Liver (tissue), 9 donors: ENCODE results near the gene DDX25. TPM values are rescaled to one million over a fixed set of nuclear protein-coding genes. Genes with fewer than 3 reads are reported as not detected.

Source experiments
- DNase-seq: peaks from one replicate; pipeline ENCODE4 v3.0.0-alpha.2; 2017; ENCODE audit warnings: low spot score
- H3K27ac ChIP-seq, 2 donors: one replicate each; pipeline ENCODE4 v1.7.0; 2013; ENCODE audit warnings: inconsistent platforms in 2 of 2, low read length in 2 of 2, control low read depth in 1 of 2, low read depth in 1 of 2, mild to moderate bottlenecking in 1 of 2
- H3K27me3 ChIP-seq, 4 donors: one replicate each; pipeline versions ENCODE4 v1.6.1 to v1.7.0; 2013; ENCODE audit warnings: low read length in 3 of 4, inconsistent platforms in 1 of 4, mild to moderate bottlenecking in 1 of 4, moderate library complexity in 1 of 4; ENCODE audit not compliant: control insufficient read depth in 4 of 4, insufficient read depth in 4 of 4
- H3K36me3 ChIP-seq, 4 donors: one replicate each; pipeline versions ENCODE4 v1.6.1 to v1.7.0; 2013; ENCODE audit warnings: low read length in 3 of 4, mild to moderate bottlenecking in 3 of 4, low read depth in 1 of 4, moderate library complexity in 1 of 4; ENCODE audit not compliant: control insufficient read depth in 4 of 4, insufficient read depth in 3 of 4
- H3K4me1 ChIP-seq, 4 donors: one replicate each; pipeline versions ENCODE4 v1.6.1 to v1.7.0; 2013; ENCODE audit warnings: low read length in 3 of 4, mild to moderate bottlenecking in 3 of 4, moderate library complexity in 1 of 4; ENCODE audit not compliant: control insufficient read depth in 4 of 4, insufficient read depth in 4 of 4
- H3K4me3 ChIP-seq, 3 donors: one replicate each; pipeline versions ENCODE4 v1.6.1 to v1.7.0; 2013; ENCODE audit warnings: low read length in 3 of 3, control low read depth in 1 of 3, low read depth in 1 of 3, mild to moderate bottlenecking in 1 of 3
- H3K9ac ChIP-seq, 2 donors: one replicate each; pipeline ENCODE4 v1.7.0; 2013; ENCODE audit warnings: low read length in 2 of 2, mild to moderate bottlenecking in 2 of 2, moderate library complexity in 2 of 2, control low read depth in 1 of 2, low read depth in 1 of 2
- H3K9me3 ChIP-seq, 4 donors: one replicate each; pipeline versions ENCODE4 v1.6.1 to v1.7.0; 2013; ENCODE audit warnings: low read length in 3 of 4; ENCODE audit not compliant: control insufficient read depth in 4 of 4
- ATF3 ChIP-seq: IDR thresholded peaks from 2 replicates; pipeline ENCODE4 v1.6.1; 2016; ENCODE audit warnings: antibody characterized with exemption
- CTCF ChIP-seq: fragments of 150-350 bp; IDR thresholded peaks from 2 replicates; pipeline ENCODE4 v1.5.1; 2017; ENCODE audit warnings: improper control_type of control experiment, low read depth, low read length; ENCODE audit not compliant: missing input control
- EGR1 ChIP-seq, 2 donors: IDR thresholded peaks; 2 replicates each; pipeline ENCODE4 v1.6.1; 2016 to 2018; ENCODE audit warnings: antibody characterized with exemption in 2 of 2, low read depth in 2 of 2
- FOXA1 ChIP-seq: IDR thresholded peaks from 2 replicates; pipeline ENCODE4 v1.6.1; 2016; ENCODE audit warnings: antibody characterized with exemption
- FOXA2 ChIP-seq: IDR thresholded peaks from 2 replicates; pipeline ENCODE4 v1.6.1; 2016; ENCODE audit warnings: antibody characterized with exemption
- GABPA ChIP-seq, 2 donors: IDR thresholded peaks in 1 of 2; conservative IDR thresholded peaks in 1 of 2; 2 replicates each; pipeline ENCODE4 v1.6.1; 2016; ENCODE audit warnings: antibody characterized with exemption in 2 of 2, mild to moderate bottlenecking in 1 of 2, moderate library complexity in 1 of 2
- HNF4A ChIP-seq, 2 donors: conservative IDR thresholded peaks; 2 replicates each; pipeline ENCODE4 v1.6.1; 2016; ENCODE audit warnings: antibody characterized with exemption in 2 of 2, mild to moderate bottlenecking in 2 of 2
- HNF4G ChIP-seq: IDR thresholded peaks from 2 replicates; pipeline ENCODE4 v1.6.1; 2016; ENCODE audit warnings: antibody characterized with exemption
- JUND ChIP-seq, 2 donors: IDR thresholded peaks; 2 replicates each; pipeline ENCODE4 v1.6.1; 2016; ENCODE audit warnings: antibody characterized with exemption in 2 of 2
- MAX ChIP-seq: IDR thresholded peaks from 2 replicates; pipeline ENCODE4 v1.6.1; 2016; ENCODE audit warnings: antibody characterized with exemption
- NR2F2 ChIP-seq: IDR thresholded peaks from 2 replicates; pipeline ENCODE4 v1.6.1; 2016; ENCODE audit warnings: antibody characterized with exemption
- RAD21 ChIP-seq, 2 donors: IDR thresholded peaks; 2 replicates each; pipeline ENCODE4 v1.6.1; 2016; ENCODE audit warnings: antibody characterized with exemption in 2 of 2, mild to moderate bottlenecking in 2 of 2
- REST ChIP-seq: IDR thresholded peaks from 2 replicates; pipeline ENCODE4 v1.6.1; 2016; ENCODE audit warnings: antibody characterized with exemption, mild to moderate bottlenecking
- RXRA ChIP-seq, 2 donors: IDR thresholded peaks; 2 replicates each; pipeline ENCODE4 v1.6.1; 2017 to 2018; ENCODE audit warnings: antibody characterized with exemption in 2 of 2, mild to moderate bottlenecking in 1 of 2
- SP1 ChIP-seq: IDR thresholded peaks from 2 replicates; pipeline ENCODE4 v1.6.1; 2018; ENCODE audit warnings: antibody characterized with exemption, mild to moderate bottlenecking
- TAF1 ChIP-seq: conservative IDR thresholded peaks from 2 replicates; pipeline ENCODE4 v1.6.1; 2016; ENCODE audit warnings: antibody characterized with exemption, mild to moderate bottlenecking
- YY1 ChIP-seq: IDR thresholded peaks from 2 replicates; pipeline ENCODE4 v1.6.1; 2016; ENCODE audit warnings: antibody characterized with exemption, mild to moderate bottlenecking
- ZBTB33 ChIP-seq: IDR thresholded peaks from 2 replicates; pipeline ENCODE4 v1.6.1; 2016; ENCODE audit warnings: antibody characterized with exemption
- WGBS: extraction: QIAGEN DNeasy Blood & Tissue Kit; methylation state at CpG from one replicate; pipeline ENCODE4 v1.1.7; 2013; 5-methylcytosine and 5-hydroxymethylcytosine counted together
- polyA plus RNA-seq, 2 donors: library from polyadenylated mRNA; stranded (reverse) in 1 of 2; unstranded in 1 of 2; fragments of 200-250 nt in 1 of 2; fragments of >200 nt in 1 of 2; fragmentation: Nextera tagmentation in 1 of 2; extraction: Ambion mirVana in 1 of 2; gene quantifications; one replicate each; pipeline versions ENCODE4 v1.2.1 to v1.2.3, GENCODE V29; 2013 to 2015
- total RNA-seq, 2 donors: library from RNA; depleted of rRNA; stranded (reverse); fragments of >200 nt; gene quantifications; one replicate each; pipeline ENCODE4 v1.2.3, GENCODE V29; 2014
- donor health status: healthy.
- donor health status: healthy.
- donor health status: healthy.
- donor health status: healthy.
- donor health status: healthy.

Gene DDX25
- total and polyA plus RNA-seq, 4 donors: 0.07 to 0.79 (median 0.31) TPM

GRCh38 chr11:125932301-125932700 is 28.0 kb downstream of the DDX25 start:
- 93% methylated on average over 9 of the region's 9 CpGs for WGBS
- no peak for TF ChIP-seq EGR1 (IDR thresholded peaks at IDR 0.05; ENCODE audit: low read depth in 2 of 2)
- TF ChIP-seq RAD21 (IDR thresholded peaks at IDR 0.05): no peak
- no peak for TF ChIP-seq RXRA (IDR thresholded peaks at IDR 0.05)
- no peak for TF ChIP-seq SP1
- no peak for TF ChIP-seq MAX
- TF ChIP-seq HNF4A (conservative IDR thresholded peaks at IDR 0.05): no peak
- Histone ChIP-seq H3K27ac (no peak overlapping the region), H3K9ac (no peak overlapping the region), H3K9me3 (no peaks in the 10 kb centered on the region), H3K36me3 (no peaks in the 10 kb centered on the region), H3K27me3 (no peaks in the 10 kb centered on the region), H3K4me3 (no peak overlapping the region), H3K4me1 (no peaks in the 10 kb centered on the region)
- no peak for DNase-seq

GRCh38 chr11:125933030-125933813 is 28.9 kb downstream of the DDX25 start:
- Histone ChIP-seq H3K27ac (no peak overlapping the region), H3K9ac (no peak overlapping the region), H3K4me3 (no peak overlapping the region), H3K9me3 (no peaks in the 10 kb centered on the region), H3K27me3 (no peaks in the 10 kb centered on the region), H3K4me1 (no peaks in the 10 kb centered on the region), H3K36me3 (no peaks in the 10 kb centered on the region)
- no peak for TF ChIP-seq FOXA2
- no peak for TF ChIP-seq HNF4G
- no peak for TF ChIP-seq TAF1
- no peak for TF ChIP-seq SP1
- no peak for TF ChIP-seq ATF3
- no peak for TF ChIP-seq EGR1 (IDR thresholded peaks at IDR 0.05; ENCODE audit: low read depth in 2 of 2)
- TF ChIP-seq REST: no peak
- TF ChIP-seq NR2F2: no peak
- TF ChIP-seq ZBTB33: no peak
- TF ChIP-seq YY1: no peak
- no peak for TF ChIP-seq JUND (IDR thresholded peaks at IDR 0.05)
- no peak for TF ChIP-seq MAX
- no peak for TF ChIP-seq CTCF
- no peak for TF ChIP-seq FOXA1
- no peak for TF ChIP-seq GABPA (IDR thresholded peaks at IDR 0.05 in 1 of 2, conservative IDR thresholded peaks at IDR 0.05 in 1 of 2)
- no peak for TF ChIP-seq RXRA (IDR thresholded peaks at IDR 0.05)
- WGBS: 74% methylated on average over 12 of the region's 12 CpGs
- DNase-seq: peak; percentile 25
